ENCODE data around the gene THAP4.

- TF ChIP-seq, protein P1, sequence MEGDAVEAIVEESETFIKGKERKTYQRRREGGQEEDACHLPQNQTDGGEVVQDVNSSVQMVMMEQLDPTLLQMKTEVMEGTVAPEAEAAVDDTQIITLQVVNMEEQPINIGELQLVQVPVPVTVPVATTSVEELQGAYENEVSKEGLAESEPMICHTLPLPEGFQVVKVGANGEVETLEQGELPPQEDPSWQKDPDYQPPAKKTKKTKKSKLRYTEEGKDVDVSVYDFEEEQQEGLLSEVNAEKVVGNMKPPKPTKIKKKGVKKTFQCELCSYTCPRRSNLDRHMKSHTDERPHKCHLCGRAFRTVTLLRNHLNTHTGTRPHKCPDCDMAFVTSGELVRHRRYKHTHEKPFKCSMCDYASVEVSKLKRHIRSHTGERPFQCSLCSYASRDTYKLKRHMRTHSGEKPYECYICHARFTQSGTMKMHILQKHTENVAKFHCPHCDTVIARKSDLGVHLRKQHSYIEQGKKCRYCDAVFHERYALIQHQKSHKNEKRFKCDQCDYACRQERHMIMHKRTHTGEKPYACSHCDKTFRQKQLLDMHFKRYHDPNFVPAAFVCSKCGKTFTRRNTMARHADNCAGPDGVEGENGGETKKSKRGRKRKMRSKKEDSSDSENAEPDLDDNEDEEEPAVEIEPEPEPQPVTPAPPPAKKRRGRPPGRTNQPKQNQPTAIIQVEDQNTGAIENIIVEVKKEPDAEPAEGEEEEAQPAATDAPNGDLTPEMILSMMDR (IDR thresholded peaks at IDR 0.05), result no peak
- TF ChIP-seq NFYB (CRISPR knock-in tag; conservative IDR thresholded peaks at IDR 0.05; ENCODE audit: low read depth) (no peak), GABPB1 (CRISPR knock-in tag; IDR thresholded peaks at IDR 0.05) (no peak), TCF7 (CRISPR knock-in tag; IDR thresholded peaks at IDR 0.05; ENCODE audit: low read depth) (no peak)
- TF ChIP-seq, protein P2, sequence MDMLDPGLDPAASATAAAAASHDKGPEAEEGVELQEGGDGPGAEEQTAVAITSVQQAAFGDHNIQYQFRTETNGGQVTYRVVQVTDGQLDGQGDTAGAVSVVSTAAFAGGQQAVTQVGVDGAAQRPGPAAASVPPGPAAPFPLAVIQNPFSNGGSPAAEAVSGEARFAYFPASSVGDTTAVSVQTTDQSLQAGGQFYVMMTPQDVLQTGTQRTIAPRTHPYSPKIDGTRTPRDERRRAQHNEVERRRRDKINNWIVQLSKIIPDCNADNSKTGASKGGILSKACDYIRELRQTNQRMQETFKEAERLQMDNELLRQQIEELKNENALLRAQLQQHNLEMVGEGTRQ (CRISPR knock-in tag; IDR thresholded peaks at IDR 0.05), result no peak
Measured at GRCh38 chr2:241627675-241628074, 9.3 kb downstream of the THAP4 start.

All from WTC11 (cell line).